H54 (cell line): ENCODE results near the gene RDH8.

Source experiments
- DNase-seq: peaks from one replicate; pipeline ENCODE4 v3.0.0; 2011; ENCODE audit warnings: low spot score, mixed read lengths; ENCODE audit not compliant: insufficient read length
- FAIRE-seq: peaks from 3 replicates; lab custom pipeline; 2011; peaks lifted over from hg19 to GRCh38; lab: Jason Lieb, UNC
- POLR2A ChIP-seq: IDR thresholded peaks from 2 replicates; pipeline ENCODE4 v1.6.1; 2011; ENCODE audit warnings: low read depth, mild to moderate bottlenecking, low read length

The RDH8 gene

DNA sequence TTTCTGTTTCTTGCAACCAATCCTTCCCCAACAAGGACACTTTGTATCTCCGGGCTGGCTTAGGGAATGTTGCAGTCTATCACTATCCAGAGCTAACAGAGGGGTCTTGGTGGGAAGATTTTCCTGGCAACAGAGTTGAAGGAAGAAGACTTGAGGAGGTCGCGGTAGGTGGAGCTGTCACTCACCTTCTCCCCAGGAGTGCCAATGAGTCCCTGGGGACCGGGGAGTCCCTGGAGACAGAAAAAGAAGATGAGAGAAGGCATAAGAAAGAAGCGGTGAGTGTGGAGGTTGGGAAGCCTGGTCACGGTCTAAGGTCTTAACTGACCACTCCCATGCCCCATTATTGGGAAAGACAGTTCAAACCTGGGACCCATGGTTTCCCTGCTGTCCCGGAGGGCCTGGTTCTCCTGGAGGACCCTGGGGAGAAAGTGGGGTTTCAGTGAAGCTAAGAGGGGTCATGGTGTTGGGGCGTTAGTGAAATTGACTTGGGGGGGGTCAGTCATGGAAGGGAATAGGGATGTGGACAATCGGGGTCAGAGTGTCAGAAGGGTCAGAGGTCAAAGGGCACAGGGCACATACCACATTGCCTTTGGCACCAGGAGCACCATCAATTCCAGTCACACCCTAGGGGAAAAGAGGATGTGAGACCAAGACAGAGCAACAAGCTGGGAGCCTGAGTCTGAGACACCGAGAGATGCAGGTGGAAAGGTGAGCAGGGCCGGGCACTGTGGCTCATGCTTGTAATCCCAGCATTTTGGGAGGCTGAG, 21.7 kb upstream of the RDH8 start:
- TF ChIP-seq POLR2A = no peak
- FAIRE-seq = no peak
- DNase-seq = no peak

- no peak for TF ChIP-seq POLR2A
- DNase-seq (no peak), FAIRE-seq (no peak)
Observed at GRCh38 chr19:9995084-9995483, 18.2 kb upstream of the RDH8 start.

DNA sequence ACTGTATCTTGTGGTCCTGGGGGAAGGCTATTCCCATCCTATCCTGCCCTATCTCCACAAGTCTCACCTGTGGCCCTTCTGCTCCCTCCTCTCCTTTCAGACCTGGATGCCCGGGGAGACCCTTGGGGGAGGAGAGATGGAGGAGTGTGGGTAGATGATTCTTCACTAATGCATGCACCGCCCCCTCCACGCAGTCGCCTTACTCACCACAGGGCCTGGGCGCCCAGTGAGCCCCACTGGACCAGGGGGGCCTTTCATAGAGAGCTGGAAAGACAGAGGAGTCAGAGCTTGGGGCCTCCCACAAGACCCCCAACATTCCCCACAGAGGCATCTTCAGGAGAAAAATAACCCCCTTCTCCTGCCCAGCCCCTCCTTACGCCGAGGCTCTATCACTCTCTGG, 17.3 kb upstream of the RDH8 start:
- TF ChIP-seq POLR2A = no peak
- no peak for FAIRE-seq

GRCh38 chr19:9996541-9996940, 16.7 kb upstream of the RDH8 start:
- no peak for DNase-seq
- no peak for FAIRE-seq
- TF ChIP-seq POLR2A = no peak

More for the DNA sequence above, 17.3 kb upstream of the RDH8 start:
- DNase-seq = no peak

GRCh38 chr19:10000171-10000826, 13.0 kb upstream of the RDH8 start:
- peak; percentile 78 for DNase-seq
- no peak for TF ChIP-seq POLR2A
- FAIRE-seq = no peak

DNA sequence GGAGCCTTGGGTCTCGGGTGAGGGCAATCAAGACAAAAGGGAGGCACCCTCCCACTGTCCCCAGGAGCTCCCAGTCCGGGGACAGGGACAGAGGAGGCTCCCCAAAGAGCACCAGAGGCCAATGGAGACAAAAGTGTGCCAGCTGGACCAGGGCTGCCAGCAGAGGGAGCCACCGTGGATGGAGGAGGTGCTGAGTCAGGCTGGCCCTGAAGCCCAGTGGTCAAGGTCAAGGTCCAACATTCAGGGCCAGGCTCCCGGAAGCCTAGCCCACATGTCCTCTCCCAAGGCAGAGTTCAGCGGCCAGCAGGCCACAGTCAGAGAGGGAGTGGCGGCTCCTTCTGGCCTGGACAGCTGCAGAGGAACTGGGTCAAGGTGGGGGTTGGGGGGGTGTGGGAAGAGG, 11.4 kb upstream of the RDH8 start:
- no peak for DNase-seq

GRCh38 chr19:10003271-10003670, 10.0 kb upstream of the RDH8 start:
- FAIRE-seq (no peak), DNase-seq (no peak)
- TF ChIP-seq POLR2A = no peak

More for the DNA sequence above, 11.4 kb upstream of the RDH8 start:
- TF ChIP-seq POLR2A = no peak
- FAIRE-seq = no peak

DNA sequence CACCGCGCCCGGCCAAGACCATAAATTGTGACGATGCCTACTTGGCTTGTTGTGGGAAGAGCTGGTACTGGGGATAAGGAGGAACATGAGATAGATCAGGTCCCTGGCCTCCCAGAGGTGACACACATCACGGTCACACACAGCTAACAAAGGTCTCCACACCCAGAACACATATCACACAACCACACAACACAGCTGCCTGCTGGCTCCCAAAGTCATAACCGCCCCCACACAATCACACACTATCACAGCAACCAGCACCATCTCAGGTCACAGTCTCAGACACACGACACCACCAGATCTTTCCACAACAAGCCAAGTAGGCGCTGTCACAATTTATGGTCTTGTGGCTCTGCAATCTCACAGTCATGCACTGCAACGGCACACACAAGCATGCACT, 8.7 kb upstream of the RDH8 start:
- no peak for TF ChIP-seq POLR2A
- FAIRE-seq (no peak), DNase-seq (no peak)

DNA sequence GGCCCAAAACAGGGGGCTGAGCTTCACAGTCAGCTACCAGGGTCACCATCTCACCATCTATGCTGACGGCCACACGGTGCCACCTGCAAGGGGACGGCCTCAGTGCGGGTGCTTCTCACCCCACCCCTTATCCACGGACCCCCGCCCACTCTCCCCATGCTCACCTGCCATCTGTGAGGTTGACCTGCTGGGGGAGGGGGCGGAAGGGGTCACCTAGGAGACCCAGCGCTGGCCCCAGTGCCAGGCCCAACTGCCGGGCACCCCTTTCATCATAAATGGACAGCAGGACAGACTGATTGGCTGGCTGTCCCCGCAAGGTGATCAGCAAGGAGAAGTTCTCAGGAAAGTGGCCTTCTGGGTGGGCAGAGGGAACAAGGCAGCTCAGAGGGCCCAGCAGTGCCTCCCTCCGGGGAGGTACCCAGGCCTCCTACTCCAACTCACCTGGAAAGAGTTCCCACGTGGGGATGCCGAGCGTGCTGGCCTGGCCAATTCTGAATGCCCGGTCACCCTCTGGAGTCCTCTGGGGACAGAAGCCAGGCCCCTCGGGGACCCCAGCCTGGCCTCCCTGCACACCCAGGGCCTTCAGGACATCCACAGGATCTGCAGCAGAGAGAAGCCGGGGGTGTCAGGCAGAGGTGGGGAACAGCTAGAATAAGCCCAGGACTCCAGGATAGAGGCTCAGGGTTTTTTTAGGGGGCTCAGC, 7.5 kb upstream of the RDH8 start:
- no peak for FAIRE-seq
- TF ChIP-seq POLR2A = no peak
- no peak for DNase-seq

- no peak for TF ChIP-seq POLR2A
- FAIRE-seq = no peak
- DNase-seq = no peak
Observed at GRCh38 chr19:10006335-10006708, 7.0 kb upstream of the RDH8 start.

- TF ChIP-seq POLR2A = no peak
- FAIRE-seq (no peak), DNase-seq (no peak)
Observed at GRCh38 chr19:10006752-10007323, 6.4 kb upstream of the RDH8 start.

DNA sequence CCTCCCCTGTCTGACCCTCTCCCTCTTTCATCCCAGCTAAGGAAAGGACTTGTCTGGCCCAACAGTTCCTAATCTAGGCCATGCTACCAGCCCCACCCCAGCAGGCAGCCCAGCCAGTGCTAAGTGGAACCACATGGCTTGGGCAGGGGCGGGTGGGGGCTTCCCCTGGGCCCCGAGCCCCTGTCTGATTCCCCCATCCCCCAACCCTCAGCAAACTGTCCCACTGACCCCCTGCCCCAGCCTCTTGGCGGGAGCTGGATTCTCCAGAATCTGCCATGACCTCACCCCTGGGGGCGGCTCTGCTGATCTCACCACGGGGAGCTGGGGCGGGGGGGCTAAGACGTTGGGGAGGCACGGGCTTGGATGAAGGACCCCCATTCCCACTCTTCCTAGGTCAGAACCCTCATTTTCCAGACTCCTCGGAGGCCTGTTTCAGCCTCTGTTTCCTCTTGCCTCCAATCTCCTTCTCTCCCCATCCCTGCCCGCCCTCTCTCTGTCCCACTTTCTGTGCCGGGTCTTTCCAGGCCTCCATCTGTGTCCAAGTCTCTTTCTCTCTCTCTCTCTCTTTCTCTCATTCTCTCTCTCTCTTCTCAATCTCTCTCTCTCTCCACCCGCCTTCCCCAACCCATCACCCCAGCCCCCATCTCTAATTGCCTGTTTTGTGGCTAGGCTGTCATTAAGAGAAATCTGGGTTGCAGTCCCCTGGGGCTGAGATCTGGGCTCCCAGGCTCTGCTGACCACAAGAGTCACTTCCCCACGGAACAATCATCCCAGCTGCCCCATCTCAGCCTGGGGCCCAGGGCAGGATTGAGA, 5.7 kb upstream of the RDH8 start:
- DNase-seq (no peak), FAIRE-seq (no peak)
- no peak for TF ChIP-seq POLR2A

DNA sequence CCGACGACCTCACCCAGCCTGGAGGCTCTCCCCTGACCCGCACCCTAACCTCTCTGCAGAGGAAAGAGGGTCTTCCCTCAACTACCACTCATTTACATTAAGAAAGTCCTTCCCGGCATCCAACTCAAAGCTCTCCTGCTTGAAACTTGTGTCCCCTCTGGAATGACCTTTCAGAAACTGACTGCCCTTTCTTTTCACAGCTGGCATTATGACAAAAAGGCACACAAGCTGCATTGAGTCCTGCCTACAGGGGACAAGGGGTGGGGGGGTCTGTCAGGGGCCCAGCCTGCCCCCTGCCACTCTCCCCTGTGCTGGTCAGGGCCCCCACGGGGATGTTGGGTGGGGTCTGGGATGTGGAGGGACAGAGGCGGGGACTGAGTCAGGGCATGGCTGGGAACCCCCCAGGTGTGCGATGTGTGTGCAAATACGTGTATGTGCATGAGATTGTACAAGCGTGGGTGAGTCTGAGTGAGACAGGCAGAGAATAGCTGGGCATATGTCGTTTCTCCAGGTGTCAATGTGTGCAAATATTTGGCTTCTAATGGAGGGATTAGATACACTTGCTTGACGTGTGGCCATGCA, 5.0 kb upstream of the RDH8 start:
- FAIRE-seq = no peak
- TF ChIP-seq POLR2A = no peak
- no peak for DNase-seq
